Caco-2 (cell line): ENCODE results near the gene TGM4. TPM values are rescaled to one million over a fixed set of nuclear protein-coding genes. Genes with fewer than 3 reads are reported as not detected.

Source experiments
- BruUV-seq: library from RNA; stranded (reverse); fragments of 400-500 nt; replicated peaks from 2 replicates; lab custom pipeline; 2021; lab: Mats Ljungman, UMichigan
- CTCF ChIA-PET: fragments of 300-600 bp; sonication (Branson Sonifier 250); formaldehyde crosslinking; loops from one replicate; lab custom pipeline; 2022; ENCODE audit warnings: antibody characterized with exemption; lab: Charles Lee
- POLR2A ChIA-PET: fragments of 300-600 bp; sonication (Branson Sonifier 250); formaldehyde crosslinking; loops from one replicate; lab custom pipeline; 2022; ENCODE audit warnings: antibody characterized with exemption; lab: Charles Lee
- DNase-seq, 2 experiments: peaks; one replicate each; pipeline versions ENCODE4 v3.0.0 to v3.0.0-alpha.2; 2020 to 2022
- H3K27me3 ChIP-seq: replicated peaks from 2 replicates; pipeline ENCODE4 v1.6.0; 2011; ENCODE audit warnings: low read length; ENCODE audit not compliant: control insufficient read depth, insufficient read depth
- H3K36me3 ChIP-seq: 2 replicates; pipeline ENCODE4 v1.5.1; 2011; ENCODE audit warnings: low read length; ENCODE audit not compliant: control insufficient read depth, insufficient read depth
- H3K4me1 ChIP-seq: fragments of 250-450 bp; sonication (Bioruptor Pico); 2 replicates; pipeline ENCODE4 v1.5.1; 2020; ENCODE audit warnings: mild to moderate bottlenecking
- H3K4me3 ChIP-seq: 2 replicates; pipeline ENCODE4 v1.5.1; 2011; ENCODE audit warnings: low read depth, mild to moderate bottlenecking, control low read depth, low read length
- H3K9me3 ChIP-seq: fragments of 250-450 bp; sonication (Bioruptor Pico); 2 replicates; pipeline ENCODE4 v1.5.1; 2020; ENCODE audit warnings: mild to moderate bottlenecking, moderate library complexity
- H3K27ac Mint-ChIP-seq: one replicate; pipeline ENCODE4 v1.8.0; 2022; ENCODE audit warnings: mixed read lengths; ENCODE audit not compliant: unreplicated experiment
- H3K27me3 Mint-ChIP-seq: one replicate; pipeline ENCODE4 v1.8.0; 2022; ENCODE audit warnings: mixed read lengths; ENCODE audit not compliant: insufficient read depth, unreplicated experiment
- H3K36me3 Mint-ChIP-seq: one replicate; pipeline ENCODE4 v1.8.0; 2022; ENCODE audit warnings: mild to moderate bottlenecking, mixed read lengths; ENCODE audit not compliant: insufficient read depth, unreplicated experiment
- H3K4me1 Mint-ChIP-seq: one replicate; pipeline ENCODE4 v1.8.0; 2022; ENCODE audit warnings: low read depth, mixed read lengths; ENCODE audit not compliant: unreplicated experiment
- H3K4me3 Mint-ChIP-seq: one replicate; pipeline ENCODE4 v1.8.0; 2022; ENCODE audit warnings: mild to moderate bottlenecking, moderate library complexity, mixed read lengths; ENCODE audit not compliant: unreplicated experiment
- H3K9me3 Mint-ChIP-seq: one replicate; pipeline ENCODE4 v1.8.0; 2022; ENCODE audit warnings: mixed read lengths; ENCODE audit not compliant: unreplicated experiment
- CTCF ChIP-seq, 2 experiments: fragments of 200-600 bp in 1 of 2; IDR thresholded peaks; 1 replicate in 1 of 2; 2 replicates in 1 of 2; pipeline versions ENCODE4 v1.5.1 to v1.8.0; 2011 to 2022; ENCODE audit warnings: antibody characterized with exemption in 1 of 2, control low read depth in 1 of 2, inconsistent platforms in 1 of 2, low read depth in 1 of 2, low read length in 1 of 2, mild to moderate bottlenecking in 1 of 2, moderate library complexity in 1 of 2; ENCODE audit not compliant: insufficient read depth in 1 of 2, severe bottlenecking in 1 of 2, unreplicated experiment in 1 of 2
- intact Hi-C: fragments of 100-400 bp; cut with micrococcal nuclease; formaldehyde crosslinking; loops from one replicate; pipeline ENCODE4 v1.10.0; 2022; ENCODE audit not compliant: unreplicated experiment
- total RNA-seq: library from RNA; stranded (reverse); gene quantifications from 2 replicates; pipeline ENCODE4 v1.2.3, GENCODE V29; 2022

Gene TGM4
- total RNA-seq, 1 experiment from 2014 or later: not detected

DNA sequence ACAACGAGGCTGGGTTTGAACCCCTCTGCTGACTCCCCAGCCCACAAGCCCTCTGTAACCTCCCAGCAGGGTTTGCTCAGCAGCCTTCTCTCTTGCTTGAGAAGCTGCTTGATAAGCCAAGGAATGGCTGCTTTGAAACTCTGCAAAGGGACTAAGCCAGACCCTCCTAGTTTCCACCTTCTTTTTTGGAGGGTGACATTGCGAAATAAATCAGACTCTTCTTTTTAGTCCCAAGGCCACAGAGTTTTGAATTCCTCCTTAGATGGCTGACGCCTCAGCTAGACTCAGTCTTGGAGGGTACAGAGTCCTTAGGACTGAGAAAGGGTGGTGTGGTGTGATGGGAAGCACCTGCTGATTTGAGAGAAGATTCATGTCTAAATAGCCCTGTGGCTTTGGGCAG, 1.2 kb downstream of the TGM4 start:
- Mint-ChIP-seq H3K27ac (no peak overlapping the region), H3K27me3 (peaks cover 6% of the 10 kb centered on the region), H3K9me3 (no peaks in the 10 kb centered on the region), H3K4me3 (no peak overlapping the region), H3K4me1 (no peaks in the 10 kb centered on the region), H3K36me3 (no peaks in the 10 kb centered on the region)
- no peak for TF ChIP-seq CTCF (IDR thresholded peaks at IDR 0.05; ENCODE audit: insufficient read depth in 1 of 2, low read depth in 1 of 2, low read length in 1 of 2, severe bottlenecking in 1 of 2, unreplicated experiment in 1 of 2)
- H3K4me3 ChIP-seq: no peak overlapping the region
- no peak for DNase-seq
- H3K36me3 ChIP-seq: no peaks in the 10 kb centered on the region
- no peaks in the 10 kb centered on the region for H3K27me3 ChIP-seq
- BruUV-seq: no TSS peak
- intact Hi-C loops: no loop called here
- ChIA-PET POLR2A (no interaction called here), CTCF (no interaction called here)
- H3K4me1 ChIP-seq: no peaks in the 10 kb centered on the region
- no peaks in the 10 kb centered on the region for H3K9me3 ChIP-seq

GRCh38 chr3:44877333-44877732, 2.9 kb downstream of the TGM4 start:
- Mint-ChIP-seq H3K4me1 (no peaks in the 10 kb centered on the region), H3K4me3 (no peak overlapping the region), H3K9me3 (no peaks in the 10 kb centered on the region), H3K27ac (no peak overlapping the region), H3K27me3 (peaks cover 6% of the 10 kb centered on the region), H3K36me3 (no peaks in the 10 kb centered on the region)
- Histone ChIP-seq H3K9me3 (no peaks in the 10 kb centered on the region), H3K4me3 (no peak overlapping the region), H3K27me3 (no peaks in the 10 kb centered on the region), H3K36me3 (no peaks in the 10 kb centered on the region), H3K4me1 (no peaks in the 10 kb centered on the region)
- BruUV-seq: no TSS peak
- POLR2A ChIA-PET: no interaction called here
- no peak for TF ChIP-seq CTCF (IDR thresholded peaks at IDR 0.05; ENCODE audit: insufficient read depth in 1 of 2, low read depth in 1 of 2, low read length in 1 of 2, severe bottlenecking in 1 of 2, unreplicated experiment in 1 of 2)
- CTCF ChIA-PET: no interaction called here
- intact Hi-C loops: no loop called here
- no peak for DNase-seq

DNA sequence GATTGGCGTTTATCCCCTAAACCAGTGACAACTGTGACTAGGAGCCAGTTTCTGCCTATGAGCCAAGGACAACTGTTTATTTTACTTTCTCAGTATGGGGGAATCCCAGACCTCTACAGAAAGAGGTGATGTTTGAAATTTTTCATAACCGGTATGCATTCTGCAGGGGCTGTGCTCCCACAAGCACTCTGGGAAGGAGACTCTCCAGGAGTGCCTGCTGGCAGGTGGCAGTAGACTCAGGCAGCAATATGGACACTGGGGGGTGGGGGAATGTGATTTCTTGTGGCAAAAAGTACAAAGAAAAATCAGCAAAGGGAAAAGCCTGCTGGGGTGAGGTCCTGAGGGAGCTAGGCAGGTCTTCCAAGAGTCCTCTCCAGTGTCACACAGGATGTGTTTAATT, 5.9 kb downstream of the TGM4 start:
- Mint-ChIP-seq H3K4me3 (no peak overlapping the region), H3K36me3 (no peaks in the 10 kb centered on the region), H3K27ac (no peak overlapping the region), H3K27me3 (peaks cover 6% of the 10 kb centered on the region), H3K4me1 (peaks cover 1% of the 10 kb centered on the region), H3K9me3 (no peaks in the 10 kb centered on the region)
- no TSS peak for BruUV-seq
- intact Hi-C loops: no loop called here
- ChIA-PET POLR2A (no interaction called here), CTCF (no interaction called here)
- Histone ChIP-seq H3K4me1 (no peaks in the 10 kb centered on the region), H3K4me3 (no peak overlapping the region), H3K36me3 (no peaks in the 10 kb centered on the region), H3K27me3 (no peaks in the 10 kb centered on the region), H3K9me3 (no peaks in the 10 kb centered on the region)
- DNase-seq: no peak
- no peak for TF ChIP-seq CTCF (IDR thresholded peaks at IDR 0.05; ENCODE audit: insufficient read depth in 1 of 2, low read depth in 1 of 2, low read length in 1 of 2, severe bottlenecking in 1 of 2, unreplicated experiment in 1 of 2)
